Sigmoid colon (tissue), 4 donors: ENCODE results near the gene EMP3.

Experiments used
- EP300 ChIP-seq, 4 donors: sonication (generic); formaldehyde crosslinking; IDR thresholded peaks; one replicate each; pipeline ENCODE4 v1.6.1; 2017; ENCODE audit warnings: antibody characterized with exemption in 4 of 4
- POLR2A ChIP-seq, 2 donors: fragments of 450-650 bp; IDR thresholded peaks; one replicate each; pipeline ENCODE4 v1.6.1; 2016; ENCODE audit warnings: antibody characterized with exemption in 2 of 2, mild to moderate bottlenecking in 2 of 2, moderate library complexity in 2 of 2
- TF ChIP-seq, protein P1 (sequence below), 4 experiments: fragments of 450-650 bp in 3 of 4; fragments of 200-600 bp in 1 of 4; IDR thresholded peaks; one replicate each; pipeline ENCODE4 v1.5.1; 2016 to 2019; ENCODE audit warnings: antibody characterized with exemption in 4 of 4, mild to moderate bottlenecking in 3 of 4, moderate library complexity in 2 of 4

DNA sequence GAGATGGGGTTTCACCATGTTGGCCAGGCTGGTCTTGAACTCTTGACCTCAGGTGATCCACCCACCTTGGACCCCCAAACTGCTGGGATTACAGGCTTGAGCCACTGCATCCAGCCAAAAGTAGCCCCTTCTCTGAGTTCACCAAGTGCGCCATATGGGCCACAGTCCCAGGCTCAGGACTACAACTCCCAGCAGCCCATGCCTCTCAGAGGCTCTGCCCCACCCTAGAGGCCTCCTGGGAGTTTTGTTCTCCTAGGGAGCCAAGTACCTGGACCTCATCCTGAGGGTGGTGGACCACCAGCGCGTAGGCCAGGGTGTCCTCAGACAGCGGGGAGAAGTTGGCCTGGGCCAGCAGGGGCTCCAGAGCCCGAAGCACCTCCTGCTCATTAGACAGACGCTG, 19.5 kb downstream of the EMP3 start:
- TF ChIP-seq, protein P1, sequence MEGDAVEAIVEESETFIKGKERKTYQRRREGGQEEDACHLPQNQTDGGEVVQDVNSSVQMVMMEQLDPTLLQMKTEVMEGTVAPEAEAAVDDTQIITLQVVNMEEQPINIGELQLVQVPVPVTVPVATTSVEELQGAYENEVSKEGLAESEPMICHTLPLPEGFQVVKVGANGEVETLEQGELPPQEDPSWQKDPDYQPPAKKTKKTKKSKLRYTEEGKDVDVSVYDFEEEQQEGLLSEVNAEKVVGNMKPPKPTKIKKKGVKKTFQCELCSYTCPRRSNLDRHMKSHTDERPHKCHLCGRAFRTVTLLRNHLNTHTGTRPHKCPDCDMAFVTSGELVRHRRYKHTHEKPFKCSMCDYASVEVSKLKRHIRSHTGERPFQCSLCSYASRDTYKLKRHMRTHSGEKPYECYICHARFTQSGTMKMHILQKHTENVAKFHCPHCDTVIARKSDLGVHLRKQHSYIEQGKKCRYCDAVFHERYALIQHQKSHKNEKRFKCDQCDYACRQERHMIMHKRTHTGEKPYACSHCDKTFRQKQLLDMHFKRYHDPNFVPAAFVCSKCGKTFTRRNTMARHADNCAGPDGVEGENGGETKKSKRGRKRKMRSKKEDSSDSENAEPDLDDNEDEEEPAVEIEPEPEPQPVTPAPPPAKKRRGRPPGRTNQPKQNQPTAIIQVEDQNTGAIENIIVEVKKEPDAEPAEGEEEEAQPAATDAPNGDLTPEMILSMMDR (IDR thresholded peaks at IDR 0.05): no peak
- TF ChIP-seq POLR2A (IDR thresholded peaks at IDR 0.05): no peak
- no peak for TF ChIP-seq EP300 (IDR thresholded peaks at IDR 0.05)
